Progenitor cell of endocrine pancreas (in vitro differentiated cells): ENCODE data around the gene KCNK1. TPM values are rescaled to one million over a fixed set of nuclear protein-coding genes. Genes with fewer than 3 reads are reported as not detected.

Experiments used
- DNase-seq: peaks from one replicate; pipeline ENCODE4 v3.0.0; 2021; ENCODE audit warnings: low spot score; ENCODE audit not compliant: unreplicated experiment
- H3K27ac Mint-ChIP-seq: 2 replicates; pipeline ENCODE4 v1.8.0; 2021; ENCODE audit warnings: mild to moderate bottlenecking, moderate library complexity, mixed read lengths
- H3K27me3 Mint-ChIP-seq: 2 replicates; pipeline ENCODE4 v1.8.0; 2021; ENCODE audit warnings: mixed read lengths
- H3K36me3 Mint-ChIP-seq: 2 replicates; pipeline ENCODE4 v1.8.0; 2022; ENCODE audit warnings: mixed read lengths; ENCODE audit not compliant: insufficient read depth
- H3K4me1 Mint-ChIP-seq: 2 replicates; pipeline ENCODE4 v1.8.0; 2021; ENCODE audit warnings: low read depth, mixed read lengths
- H3K4me3 Mint-ChIP-seq: 2 replicates; pipeline ENCODE4 v1.8.0; 2021; ENCODE audit warnings: low read depth, mild to moderate bottlenecking, moderate library complexity, mixed read lengths
- H3K9me3 Mint-ChIP-seq: 2 replicates; pipeline ENCODE4 v1.8.0; 2021; ENCODE audit warnings: low read depth, mixed read lengths
- CTCF ChIP-seq: fragments of 200-600 bp; sonication (generic); IDR thresholded peaks from one replicate; pipeline ENCODE4 v1.5.0; 2021; ENCODE audit warnings: antibody characterized with exemption, mild to moderate bottlenecking; ENCODE audit not compliant: unreplicated experiment
- total RNA-seq: library from RNA; stranded (reverse); gene quantifications from 2 replicates; pipeline ENCODE4 v1.2.1, GENCODE V29; 2021

KCNK1 gene
- total RNA-seq, 1 donor from 2014 or later: 9.7 TPM

- Mint-ChIP-seq H3K36me3 (peaks cover 9% of the 10 kb centered on the region), H3K27me3 (no peaks in the 10 kb centered on the region), H3K27ac (no peak overlapping the region), H3K4me3 (no peak overlapping the region), H3K4me1 (peaks cover 18% of the 10 kb centered on the region), H3K9me3 (no peaks in the 10 kb centered on the region)
- DNase-seq: no peak
- TF ChIP-seq CTCF: no peak
Observed at GRCh38 chr1:233620065-233620464, 6.2 kb downstream of the KCNK1 start.

DNA sequence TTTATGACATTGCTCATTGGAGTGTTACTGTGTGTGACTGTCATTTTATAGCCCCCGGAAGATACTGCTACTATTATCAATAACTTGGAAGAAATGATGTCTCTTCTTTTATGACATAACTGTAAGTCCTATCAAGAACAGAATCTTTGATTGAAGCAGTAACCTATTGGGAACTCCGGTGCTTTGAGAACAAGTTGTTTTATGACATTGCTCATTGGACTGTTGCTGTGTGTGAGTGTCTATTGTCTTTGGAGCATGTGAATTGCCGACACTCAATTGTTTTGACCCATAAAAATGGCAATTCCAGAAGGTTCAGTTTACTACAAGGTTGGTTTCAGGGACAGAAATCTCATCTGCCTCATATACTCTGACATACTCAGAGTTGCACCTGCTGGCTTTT is 8.0 kb downstream of the KCNK1 start:
- Mint-ChIP-seq H3K27me3 (no peaks in the 10 kb centered on the region), H3K9me3 (no peaks in the 10 kb centered on the region), H3K4me3 (no peak overlapping the region), H3K27ac (no peak overlapping the region), H3K36me3 (peaks cover 9% of the 10 kb centered on the region), H3K4me1 (peaks cover 6% of the 10 kb centered on the region)
- no peak for DNase-seq
- no peak for TF ChIP-seq CTCF

GRCh38 chr1:233624289-233624688 is 10.4 kb downstream of the KCNK1 start:
- Mint-ChIP-seq H3K27me3 (no peaks in the 10 kb centered on the region), H3K36me3 (peaks cover 9% of the 10 kb centered on the region), H3K9me3 (no peaks in the 10 kb centered on the region), H3K4me1 (peaks cover 6% of the 10 kb centered on the region), H3K4me3 (no peak overlapping the region), H3K27ac (no peak overlapping the region)
- DNase-seq: no peak
- no peak for TF ChIP-seq CTCF

- H3K4me3 Mint-ChIP-seq: no peak overlapping the region
- no peak for DNase-seq
Observed at GRCh38 chr1:233625087-233625486, 11.2 kb downstream of the KCNK1 start.

GRCh38 chr1:233625510-233625981 is 11.6 kb downstream of the KCNK1 start:
- H3K27me3 Mint-ChIP-seq: no peaks in the 10 kb centered on the region

More at GRCh38 chr1:233625087-233625486, 11.2 kb downstream of the KCNK1 start:
- no peak for TF ChIP-seq CTCF
- Mint-ChIP-seq H3K4me1 (peaks cover 6% of the 10 kb centered on the region), H3K9me3 (no peaks in the 10 kb centered on the region), H3K27me3 (no peaks in the 10 kb centered on the region), H3K27ac (no peak overlapping the region), H3K36me3 (peaks cover 11% of the 10 kb centered on the region)

More at GRCh38 chr1:233625510-233625981, 11.6 kb downstream of the KCNK1 start:
- H3K36me3 Mint-ChIP-seq: peaks cover 11% of the 10 kb centered on the region
- no peak for TF ChIP-seq CTCF
- H3K27ac Mint-ChIP-seq: no peak overlapping the region
- H3K9me3 Mint-ChIP-seq: no peaks in the 10 kb centered on the region
- DNase-seq: no peak
- peaks cover 6% of the 10 kb centered on the region for H3K4me1 Mint-ChIP-seq
- H3K4me3 Mint-ChIP-seq: no peak overlapping the region
